Testis (tissue), 2 donors: ENCODE results near the gene PEX13.

Source experiments
- POLR2A ChIP-seq: fragments of 450-650 bp; IDR thresholded peaks from one replicate; pipeline ENCODE4 v1.6.1; 2017; ENCODE audit warnings: antibody characterized with exemption, mild to moderate bottlenecking, moderate library complexity
- TF ChIP-seq, protein P1 (sequence below), 3 experiments: fragments of 450-650 bp in 2 of 3; fragments of 200-600 bp in 1 of 3; sonication (generic) in 1 of 3; IDR thresholded peaks; one replicate each; pipeline ENCODE4 v1.5.1; 2016 to 2019; ENCODE audit warnings: antibody characterized with exemption in 3 of 3, mild to moderate bottlenecking in 2 of 3, moderate library complexity in 1 of 3

DNA sequence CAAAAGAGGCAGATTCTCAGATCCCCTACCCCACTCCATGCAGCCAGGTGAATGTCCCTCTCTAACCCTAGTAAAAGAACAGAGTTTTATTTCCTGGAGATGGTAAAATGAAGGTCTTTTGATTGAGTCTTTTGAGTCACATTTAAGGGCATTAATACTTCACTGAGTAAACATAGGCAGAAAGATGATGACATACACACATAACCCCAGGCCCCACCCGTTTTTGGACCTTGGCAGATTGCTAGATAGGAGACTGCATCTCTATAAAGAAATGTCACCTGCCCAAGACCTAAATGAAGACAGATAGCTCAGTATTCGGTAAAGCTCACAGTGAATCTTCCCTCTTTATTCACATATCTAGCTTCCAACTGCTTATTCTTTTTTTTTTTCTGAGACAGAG lies 28.3 kb upstream of the PEX13 start:
- TF ChIP-seq, protein P1, sequence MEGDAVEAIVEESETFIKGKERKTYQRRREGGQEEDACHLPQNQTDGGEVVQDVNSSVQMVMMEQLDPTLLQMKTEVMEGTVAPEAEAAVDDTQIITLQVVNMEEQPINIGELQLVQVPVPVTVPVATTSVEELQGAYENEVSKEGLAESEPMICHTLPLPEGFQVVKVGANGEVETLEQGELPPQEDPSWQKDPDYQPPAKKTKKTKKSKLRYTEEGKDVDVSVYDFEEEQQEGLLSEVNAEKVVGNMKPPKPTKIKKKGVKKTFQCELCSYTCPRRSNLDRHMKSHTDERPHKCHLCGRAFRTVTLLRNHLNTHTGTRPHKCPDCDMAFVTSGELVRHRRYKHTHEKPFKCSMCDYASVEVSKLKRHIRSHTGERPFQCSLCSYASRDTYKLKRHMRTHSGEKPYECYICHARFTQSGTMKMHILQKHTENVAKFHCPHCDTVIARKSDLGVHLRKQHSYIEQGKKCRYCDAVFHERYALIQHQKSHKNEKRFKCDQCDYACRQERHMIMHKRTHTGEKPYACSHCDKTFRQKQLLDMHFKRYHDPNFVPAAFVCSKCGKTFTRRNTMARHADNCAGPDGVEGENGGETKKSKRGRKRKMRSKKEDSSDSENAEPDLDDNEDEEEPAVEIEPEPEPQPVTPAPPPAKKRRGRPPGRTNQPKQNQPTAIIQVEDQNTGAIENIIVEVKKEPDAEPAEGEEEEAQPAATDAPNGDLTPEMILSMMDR (IDR thresholded peaks at IDR 0.05) = no peak
- TF ChIP-seq POLR2A = no peak
